CD4-positive, alpha-beta memory T cell (primary cell): ENCODE results near the gene SHISAL2A. TPM values are rescaled to one million over a fixed set of nuclear protein-coding genes. Genes with fewer than 3 reads are reported as not detected.

ENCODE experiments used
- CTCF ChIA-PET: fragments of 350-600 bp; sonication (Branson Sonifier 250); formaldehyde crosslinking; loops from one replicate; lab custom pipeline; 2021; ENCODE audit warnings: inconsistent platforms; ENCODE audit not compliant: partially characterized antibody; lab: Charles Lee
- POLR2A ChIA-PET: fragments of 350-600 bp; sonication (Branson Sonifier 250); formaldehyde crosslinking; loops from one replicate; lab custom pipeline; 2021; ENCODE audit not compliant: partially characterized antibody; lab: Charles Lee
- DNase-seq, 5 donors: peaks; one replicate each; pipeline versions ENCODE4 v3.0.0 to v3.0.0-alpha.2; 2020 to 2022; ENCODE audit warnings: mixed read lengths in 1 of 5
- H3K27ac ChIP-seq: one replicate; pipeline ENCODE4 v1.7.0; 2013; ENCODE audit warnings: low read depth, low read length
- H3K27me3 ChIP-seq: 2 replicates; pipeline ENCODE4 v1.7.0; 2013; ENCODE audit warnings: mild to moderate bottlenecking, low read length, moderate library complexity; ENCODE audit not compliant: insufficient read depth
- H3K36me3 ChIP-seq: 2 replicates; pipeline ENCODE4 v1.7.0; 2013; ENCODE audit warnings: mild to moderate bottlenecking, low read length, moderate library complexity; ENCODE audit not compliant: insufficient read depth
- H3K4me1 ChIP-seq: 2 replicates; pipeline ENCODE4 v1.7.0; 2013; ENCODE audit warnings: mild to moderate bottlenecking, low read length, moderate library complexity; ENCODE audit not compliant: insufficient read depth
- H3K4me3 ChIP-seq, 2 donors: one replicate each; pipeline ENCODE4 v1.7.0; 2013; ENCODE audit warnings: low read length in 2 of 2, mild to moderate bottlenecking in 1 of 2
- H3K9me3 ChIP-seq, 2 donors: one replicate each; pipeline ENCODE4 v1.7.0; 2013; ENCODE audit warnings: low read length in 2 of 2, control low read depth in 1 of 2; ENCODE audit not compliant: control insufficient read depth in 1 of 2
- H3K27ac Mint-ChIP-seq, 7 donors: one replicate each; pipeline ENCODE4 v1.8.0; 2020 to 2021; ENCODE audit warnings: mixed read lengths in 7 of 7, mild to moderate bottlenecking in 6 of 7, inconsistent platforms in 3 of 7, moderate library complexity in 3 of 7
- H3K27me3 Mint-ChIP-seq, 2 donors: one replicate each; pipeline ENCODE4 v1.8.0; 2020 to 2021; ENCODE audit warnings: mixed read lengths in 2 of 2
- H3K36me3 Mint-ChIP-seq, 2 donors: one replicate each; pipeline ENCODE4 v1.8.0; 2020 to 2021; ENCODE audit warnings: mixed read lengths in 2 of 2, inconsistent platforms in 1 of 2, mild to moderate bottlenecking in 1 of 2
- H3K4me1 Mint-ChIP-seq, 4 donors: one replicate each; pipeline ENCODE4 v1.8.0; 2020 to 2021; ENCODE audit warnings: mixed read lengths in 4 of 4, mild to moderate bottlenecking in 1 of 4
- H3K4me3 Mint-ChIP-seq, 8 donors: one replicate each; pipeline ENCODE4 v1.8.0; 2020 to 2021; ENCODE audit warnings: mixed read lengths in 8 of 8, mild to moderate bottlenecking in 7 of 8, moderate library complexity in 6 of 8, inconsistent platforms in 3 of 8
- H3K9me3 Mint-ChIP-seq, 8 donors: one replicate each; pipeline ENCODE4 v1.8.0; 2020 to 2021; ENCODE audit warnings: mixed read lengths in 8 of 8, mild to moderate bottlenecking in 5 of 8, inconsistent platforms in 3 of 8, moderate library complexity in 1 of 8
- intact Hi-C: fragments of 100-400 bp; cut with micrococcal nuclease; formaldehyde crosslinking; loops from one replicate; pipeline ENCODE4 v1.15.1; 2023
- polyA plus RNA-seq, 2 donors: library from polyadenylated mRNA; unstranded; fragments of 300-500 nt; fragmentation: Illumina TruSeq; gene quantifications; one replicate each; pipeline ENCODE4 v1.2.3, GENCODE V29; 2021
- total RNA-seq, 2 experiments: library from RNA; stranded (reverse); gene quantifications; one replicate each; pipeline ENCODE4 v1.2.3, GENCODE V29; 2021

Gene SHISAL2A
- total and polyA plus RNA-seq, 4 experiments from 2014 or later: 3.2 to 75.6 (median 36.6) TPM

DNA sequence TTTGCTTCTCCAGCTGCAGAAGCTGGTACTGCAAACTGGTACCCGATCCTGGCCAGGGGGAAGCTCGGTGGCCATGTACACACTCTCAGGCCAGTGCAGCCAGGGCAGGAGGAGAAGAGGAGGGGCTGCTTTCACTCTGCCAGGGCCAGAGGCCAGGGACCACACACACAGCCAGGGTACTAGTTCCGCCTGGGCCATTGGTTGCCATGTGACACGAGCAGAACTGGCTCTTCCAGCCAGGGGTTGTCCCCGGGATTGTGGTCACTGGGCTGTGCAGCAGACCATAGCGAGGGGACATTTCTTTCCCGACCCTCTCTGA, 3.7 kb upstream of the SHISAL2A start:
- H3K27ac Mint-ChIP-seq: peak overlapping the region in 5 of 7 donors; percentile 35 to 64 (median 46)
- peak overlapping the region in 2 of 8 donors; percentile 46 to 52 for H3K4me3 Mint-ChIP-seq
- ChIA-PET POLR2A (no interaction called here), CTCF (interaction anchor here (1.1 kb wide), 1 partner anchor 9 kb away, joined by 3 read pairs; no protein-coding TSS in a partner anchor)
- peaks cover 0 to 15% of the 10 kb centered on the region in 2 donors for H3K36me3 Mint-ChIP-seq
- no peak for DNase-seq
- H3K27me3 Mint-ChIP-seq: no peaks in the 10 kb centered on the region
- H3K9me3 ChIP-seq: no peaks in the 10 kb centered on the region
- H3K36me3 ChIP-seq: no peaks in the 10 kb centered on the region
- intact Hi-C loops: no loop called here
- peaks cover 33% of the 10 kb centered on the region for H3K4me1 ChIP-seq
- H3K27ac ChIP-seq: no peak overlapping the region
- no peaks in the 10 kb centered on the region for H3K27me3 ChIP-seq
- no peak overlapping the region for H3K4me3 ChIP-seq
- H3K9me3 Mint-ChIP-seq: peaks cover 0 to 3% (median 0%) of the 10 kb centered on the region in 8 donors
- H3K4me1 Mint-ChIP-seq: peaks cover 32 to 62% (median 44%) of the 10 kb centered on the region in 4 donors

DNA sequence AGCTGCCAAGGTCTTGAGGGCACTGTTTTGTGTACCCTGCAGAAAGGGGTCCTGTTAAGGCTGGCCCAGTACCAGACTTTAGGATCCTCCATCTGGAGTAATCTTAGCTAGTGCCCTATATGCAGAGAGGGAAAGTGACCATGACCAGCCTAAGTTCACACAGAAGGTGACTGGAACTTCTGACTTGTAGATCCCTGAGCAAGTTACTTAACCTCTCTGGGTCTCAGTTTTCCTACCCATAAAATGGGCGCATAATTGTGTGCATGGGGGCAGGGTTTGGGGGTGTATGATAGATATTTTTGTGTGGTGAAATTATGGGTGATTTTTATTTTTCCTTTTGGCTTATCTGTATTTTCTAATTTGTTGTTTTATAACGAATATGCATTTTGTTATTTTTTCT, 3.3 kb upstream of the SHISAL2A start:
- H3K4me1 Mint-ChIP-seq: peaks cover 34 to 66% (median 47%) of the 10 kb centered on the region in 4 donors
- H3K27me3 Mint-ChIP-seq: no peaks in the 10 kb centered on the region
- ChIA-PET POLR2A (no interaction called here), CTCF (interaction anchor here (1.1 kb wide), 1 partner anchor 9 kb away, joined by 3 read pairs; no protein-coding TSS in a partner anchor)
- Histone ChIP-seq H3K27me3 (no peaks in the 10 kb centered on the region), H3K4me3 (no peak overlapping the region), H3K9me3 (no peaks in the 10 kb centered on the region), H3K27ac (no peak overlapping the region), H3K36me3 (no peaks in the 10 kb centered on the region), H3K4me1 (peaks cover 37% of the 10 kb centered on the region)
- peak overlapping the region in 1 of 8 donors; percentile 40 for H3K4me3 Mint-ChIP-seq
- peaks cover 0 to 3% (median 0%) of the 10 kb centered on the region in 8 donors for H3K9me3 Mint-ChIP-seq
- intact Hi-C loops: loop anchor here (5.0 kb wide), 1 partner anchor 38 kb away; no protein-coding TSS in a partner anchor
- DNase-seq: no peak
- H3K36me3 Mint-ChIP-seq: peaks cover 0 to 15% of the 10 kb centered on the region in 2 donors
- peak overlapping the region in 5 of 7 donors; percentile 22 to 76 (median 61) for H3K27ac Mint-ChIP-seq

DNA sequence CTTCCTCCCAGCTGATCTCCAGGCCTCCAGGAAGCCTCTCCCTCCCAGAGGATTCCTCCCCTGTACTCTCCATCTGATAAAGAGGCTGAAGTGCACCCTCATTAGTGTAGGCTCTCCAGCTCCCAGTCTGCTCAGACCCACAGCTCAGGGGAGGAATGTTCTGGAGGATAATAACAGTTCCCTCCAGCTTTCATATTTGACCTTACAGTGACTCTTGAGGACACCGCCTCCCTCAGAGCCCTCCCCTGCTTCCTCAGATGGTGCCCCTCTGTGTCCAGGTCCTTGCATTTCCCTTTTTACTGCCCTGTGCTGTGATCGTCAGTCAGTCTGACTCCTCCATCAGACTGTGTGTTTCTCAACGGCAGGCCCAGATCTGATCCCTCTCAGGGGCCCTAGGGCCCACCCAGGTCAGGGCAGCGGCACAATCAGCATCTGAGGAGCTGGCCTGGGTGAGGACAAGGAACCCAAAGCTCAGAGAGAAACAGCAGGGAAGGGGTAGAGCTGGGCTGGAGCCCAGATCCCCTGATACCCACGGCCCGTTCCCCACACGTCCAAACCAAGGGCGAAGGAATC, 1.1 kb upstream of the SHISAL2A start:
- no peaks in the 10 kb centered on the region for H3K27me3 Mint-ChIP-seq
- H3K27ac Mint-ChIP-seq: peak overlapping the region; percentile 96 to 99 (median 97)
- peaks cover 0 to 1% (median 0%) of the 10 kb centered on the region in 8 donors for H3K9me3 Mint-ChIP-seq
- H3K27ac ChIP-seq: peak overlapping the region; percentile 85
- DNase-seq: no peak
- peak overlapping the region; percentile 44 to 48 for H3K4me3 ChIP-seq
- peaks cover 49 to 77% (median 60%) of the 10 kb centered on the region in 4 donors for H3K4me1 Mint-ChIP-seq
- intact Hi-C loops: loop anchor here (1.0 to 5.0 kb wide), 2 partner anchors 29 to 35 kb away; no protein-coding TSS in a partner anchor
- peaks cover 0 to 15% of the 10 kb centered on the region in 2 donors for H3K36me3 Mint-ChIP-seq
- POLR2A ChIA-PET: interaction anchor here (0.9 to 10.9 kb wide), 12 partner anchors 10 to 208 kb away, joined by 3 to 188 read pairs (median 11); partner anchors contain the start of genes GPX7 and TUT4
- CTCF ChIA-PET: interaction anchor here (0.9 to 2.8 kb wide), 5 partner anchors 11 to 227 kb away, joined by 4 to 12 read pairs (median 6); partner anchors contain the start of genes ORC1 and PRPF38A
- H3K36me3 ChIP-seq: no peaks in the 10 kb centered on the region
- peak overlapping the region; percentile 84 to 93 (median 90) for H3K4me3 Mint-ChIP-seq
- H3K4me1 ChIP-seq: peaks cover 58% of the 10 kb centered on the region
- no peaks in the 10 kb centered on the region for H3K9me3 ChIP-seq
- no peaks in the 10 kb centered on the region for H3K27me3 ChIP-seq

DNA sequence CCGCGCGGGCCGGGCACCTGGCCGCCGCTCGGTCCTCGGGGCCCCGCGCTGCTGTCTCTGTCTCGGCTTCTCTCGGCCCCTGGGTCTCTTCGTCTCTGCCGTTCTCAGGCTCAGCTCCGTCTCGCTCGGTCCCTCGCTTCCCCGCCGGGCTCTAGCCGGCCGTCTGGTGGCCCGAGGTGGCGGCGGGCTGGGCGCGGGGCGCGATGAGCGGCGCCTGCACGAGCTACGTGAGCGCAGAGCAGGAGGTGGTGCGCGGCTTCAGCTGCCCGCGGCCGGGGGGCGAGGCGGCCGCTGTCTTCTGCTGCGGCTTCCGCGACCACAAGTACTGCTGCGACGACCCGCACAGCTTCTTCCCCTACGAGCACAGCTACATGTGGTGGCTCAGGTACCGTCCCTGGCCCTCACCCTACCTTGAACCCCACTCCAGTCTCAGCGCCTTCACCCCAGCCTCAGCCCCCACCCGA, 355 bp downstream of the SHISAL2A start:
- H3K27me3 Mint-ChIP-seq: no peaks in the 10 kb centered on the region
- Histone ChIP-seq H3K4me1 (peaks cover 73% of the 10 kb centered on the region), H3K4me3 (peak overlapping the region; percentile 60 to 75), H3K27ac (peak overlapping the region; percentile 85), H3K36me3 (no peaks in the 10 kb centered on the region), H3K27me3 (no peaks in the 10 kb centered on the region), H3K9me3 (no peaks in the 10 kb centered on the region)
- POLR2A ChIA-PET: interaction anchor here (0.6 to 10.9 kb wide), 31 partner anchors 9 to 302 kb away, joined by 3 to 188 read pairs (median 5); partner anchors contain the start of genes CC2D1B, COA7, GPX7 and TUT4
- peaks cover 0 to 1% (median 0%) of the 10 kb centered on the region in 8 donors for H3K9me3 Mint-ChIP-seq
- intact Hi-C loops: loop anchor here (1.0 to 5.0 kb wide), 3 partner anchors 34 to 229 kb away; partner anchors contain the start of genes ORC1 and PRPF38A
- H3K4me1 Mint-ChIP-seq: peaks cover 59 to 83% (median 70%) of the 10 kb centered on the region in 4 donors
- peak in 3 of 5 donors; percentile 37 to 49 (median 46) for DNase-seq
- H3K4me3 Mint-ChIP-seq: peak overlapping the region; percentile 88 to 96 (median 90)
- peaks cover 2 to 16% of the 10 kb centered on the region in 2 donors for H3K36me3 Mint-ChIP-seq
- peak overlapping the region; percentile 90 to 99 (median 96) for H3K27ac Mint-ChIP-seq
- CTCF ChIA-PET: interaction anchor here (0.6 to 3.6 kb wide), 11 partner anchors 9 to 229 kb away, joined by 3 to 15 read pairs (median 5); partner anchors contain the start of genes ORC1 and PRPF38A

DNA sequence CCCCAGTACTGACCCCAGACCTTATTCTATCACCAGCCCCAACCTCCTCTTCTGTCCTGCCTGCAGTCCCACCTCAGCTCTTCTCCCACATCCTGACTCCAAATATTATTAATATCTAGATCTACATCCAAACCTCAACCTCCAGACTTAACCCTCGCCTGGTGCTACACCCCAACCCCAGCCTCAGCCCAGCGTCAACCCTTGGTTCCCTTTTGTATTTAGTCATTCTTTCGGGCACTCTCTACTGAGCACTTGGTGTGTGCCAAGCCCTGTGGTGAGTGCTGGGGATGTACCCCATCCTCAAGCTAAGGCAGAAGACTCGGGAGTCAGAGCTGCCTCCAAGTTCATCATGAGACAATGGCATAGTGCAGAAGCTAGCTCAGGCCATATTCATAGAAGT, 1.1 kb downstream of the SHISAL2A start:
- peak overlapping the region; percentile 88 to 96 (median 90) for H3K4me3 Mint-ChIP-seq
- peaks cover 0 to 1% (median 0%) of the 10 kb centered on the region in 8 donors for H3K9me3 Mint-ChIP-seq
- peak in 1 of 5 donors; percentile 7 for DNase-seq
- peaks cover 6 to 16% of the 10 kb centered on the region in 2 donors for H3K36me3 Mint-ChIP-seq
- ChIA-PET CTCF (interaction anchor here (0.9 to 3.6 kb wide), 11 partner anchors 8 to 230 kb away, joined by 3 to 15 read pairs (median 5); partner anchors contain the start of genes ORC1 and PRPF38A), POLR2A (interaction anchor here (0.6 to 10.9 kb wide), 21 partner anchors 8 to 303 kb away, joined by 3 to 188 read pairs (median 5); partner anchors contain the start of genes CC2D1B, COA7, GPX7 and ORC1)
- H3K4me1 Mint-ChIP-seq: peaks cover 60 to 88% (median 74%) of the 10 kb centered on the region in 4 donors
- peak overlapping the region; percentile 60 to 75 for H3K4me3 ChIP-seq
- H3K27me3 Mint-ChIP-seq: no peaks in the 10 kb centered on the region
- H3K27me3 ChIP-seq: no peaks in the 10 kb centered on the region
- no peaks in the 10 kb centered on the region for H3K9me3 ChIP-seq
- peaks cover 81% of the 10 kb centered on the region for H3K4me1 ChIP-seq
- intact Hi-C loops: loop anchor here (2.0 to 5.0 kb wide), 2 partner anchors 33 to 209 kb away; no protein-coding TSS in a partner anchor
- peak overlapping the region; percentile 90 to 99 (median 96) for H3K27ac Mint-ChIP-seq
- H3K36me3 ChIP-seq: no peaks in the 10 kb centered on the region
- H3K27ac ChIP-seq: peak overlapping the region; percentile 85

DNA sequence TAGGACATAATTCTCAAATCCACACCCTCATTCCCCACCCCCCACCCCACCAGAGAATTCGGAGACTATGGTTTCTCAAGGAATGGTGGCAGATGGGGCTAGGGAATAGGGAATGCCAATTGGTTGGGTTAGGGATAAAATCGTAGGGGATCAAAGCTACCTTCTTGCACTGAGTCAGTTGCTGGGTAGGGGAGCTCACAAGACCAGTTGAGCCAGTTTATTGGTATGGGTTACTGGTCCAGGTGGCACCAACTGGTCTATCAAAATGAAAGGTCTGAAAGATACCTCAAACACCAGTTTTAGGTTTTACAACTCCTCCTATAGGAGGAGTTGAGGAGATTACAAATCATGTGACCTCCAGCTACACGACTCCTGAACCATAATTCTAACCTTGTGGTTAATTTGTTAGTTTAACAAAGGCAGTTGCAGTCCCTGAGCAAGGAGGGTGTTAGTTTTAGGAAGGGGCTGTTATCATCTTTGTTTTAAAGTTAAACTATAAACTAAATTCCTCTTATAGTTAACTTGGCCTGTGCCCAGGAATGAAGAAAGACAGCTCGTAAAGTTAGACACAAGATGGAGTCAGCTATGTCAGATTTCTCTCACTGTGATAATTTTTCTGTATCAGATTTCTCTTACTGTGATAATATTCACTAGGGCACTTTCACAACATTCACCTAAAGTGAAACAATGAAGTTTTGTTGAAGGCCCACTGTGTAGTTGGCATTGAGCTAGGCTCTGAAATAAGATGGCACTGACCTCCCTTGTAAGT, 2.5 kb downstream of the SHISAL2A start:
- Histone ChIP-seq H3K36me3 (no peaks in the 10 kb centered on the region), H3K27ac (peak overlapping the region; percentile 85), H3K9me3 (no peaks in the 10 kb centered on the region), H3K27me3 (no peaks in the 10 kb centered on the region), H3K4me1 (peaks cover 92% of the 10 kb centered on the region), H3K4me3 (peak overlapping the region; percentile 2 to 60)
- H3K4me3 Mint-ChIP-seq: peak overlapping the region in 7 of 8 donors; percentile 88 to 96 (median 90)
- intact Hi-C loops: loop anchor here (2.0 to 5.0 kb wide), 2 partner anchors 211 to 268 kb away; partner anchors contain the start of gene CC2D1B
- ChIA-PET POLR2A (interaction anchor here (0.8 to 10.9 kb wide), 17 partner anchors 8 to 580 kb away, joined by 3 to 188 read pairs (median 4); partner anchors contain the start of genes CC2D1B, GPX7, ORC1 and PRPF38A), CTCF (interaction anchor here (1.1 to 3.6 kb wide), 4 partner anchors 10 to 82 kb away, joined by 3 to 15 read pairs (median 6); partner anchors contain the start of gene TUT4)
- peaks cover 60 to 84% (median 73%) of the 10 kb centered on the region in 4 donors for H3K4me1 Mint-ChIP-seq
- no peaks in the 10 kb centered on the region for H3K27me3 Mint-ChIP-seq
- H3K36me3 Mint-ChIP-seq: peaks cover 10 to 19% of the 10 kb centered on the region in 2 donors
- DNase-seq: peak in 3 of 5 donors; percentile 15 to 34 (median 21)
- H3K27ac Mint-ChIP-seq: peak overlapping the region; percentile 90 to 99 (median 96)
- peaks cover 0 to 1% (median 0%) of the 10 kb centered on the region in 8 donors for H3K9me3 Mint-ChIP-seq
